ENCODE measurements around the gene SOX14.

- TF ChIP-seq EZH2 (IDR thresholded peaks at IDR 0.05; ENCODE audit: insufficient read depth, poor library complexity, severe bottlenecking), result no peak
- TF ChIP-seq EZH2phosphoT487 (IDR thresholded peaks at IDR 0.05; ENCODE audit: insufficient read depth, low read depth), result peak; percentile 40; the same call in 1 of the 2 replicates
Observed at GRCh38 chr3:137770835-137771399, 6.8 kb downstream of the SOX14 start.

All from GM23248 (cell line).